Endodermal cell (in vitro differentiated cells): ENCODE results near the gene SERBP1. TPM values are rescaled to one million over a fixed set of nuclear protein-coding genes. Genes with fewer than 3 reads are reported as not detected.
"Not testable (repeated sequence)": the region's sequence is repeated elsewhere in the genome, so short reads cannot be mapped to it uniquely, and the experiment has no call there.

Experiments used
- DNase-seq: peaks from one replicate; pipeline ENCODE4 v3.0.0-alpha.2; 2017
- H3K27ac ChIP-seq: 2 replicates; pipeline ENCODE4 v1.5.1; 2013; ENCODE audit warnings: mild to moderate bottlenecking, low read depth, low read length, moderate library complexity
- H3K27me3 ChIP-seq: 2 replicates; pipeline ENCODE4 v1.6.1; 2013; ENCODE audit warnings: mild to moderate bottlenecking, low read length, moderate library complexity; ENCODE audit not compliant: insufficient read depth, control insufficient read depth, poor library complexity, severe bottlenecking
- H3K36me3 ChIP-seq: 2 replicates; pipeline ENCODE4 v1.7.0; 2013; ENCODE audit warnings: mild to moderate bottlenecking, low read length, moderate library complexity; ENCODE audit not compliant: control insufficient read depth, insufficient read depth
- H3K4me1 ChIP-seq: one replicate; pipeline ENCODE4 v1.7.0; 2013; ENCODE audit warnings: low read length; ENCODE audit not compliant: control insufficient read depth, insufficient read depth
- H3K4me3 ChIP-seq: 2 replicates; pipeline ENCODE4 v1.5.1; 2013; ENCODE audit warnings: mild to moderate bottlenecking, low read length, moderate library complexity
- H3K9ac ChIP-seq: 2 replicates; pipeline ENCODE4 v1.6.1; 2013; ENCODE audit warnings: mild to moderate bottlenecking, low read length, moderate library complexity; ENCODE audit not compliant: poor library complexity, severe bottlenecking; ENCODE audit errors: extremely low read depth
- H3K9me3 ChIP-seq: 2 replicates; pipeline ENCODE4 v1.6.1; 2013; ENCODE audit warnings: mild to moderate bottlenecking, low read length, moderate library complexity; ENCODE audit not compliant: control insufficient read depth
- H3K27ac Mint-ChIP-seq: 2 replicates; pipeline ENCODE4 v1.8.0; 2020; ENCODE audit warnings: mixed read lengths
- H3K27me3 Mint-ChIP-seq: 2 replicates; pipeline ENCODE4 v1.8.0; 2021; ENCODE audit warnings: mild to moderate bottlenecking, mixed read lengths; ENCODE audit not compliant: insufficient read depth
- H3K36me3 Mint-ChIP-seq: 2 replicates; pipeline ENCODE4 v1.8.0; 2020; ENCODE audit warnings: low read depth, mixed read lengths
- H3K4me1 Mint-ChIP-seq: 2 replicates; pipeline ENCODE4 v1.8.0; 2020; ENCODE audit warnings: mixed read lengths
- H3K4me3 Mint-ChIP-seq: 2 replicates; pipeline ENCODE4 v1.8.0; 2020; ENCODE audit warnings: mild to moderate bottlenecking, moderate library complexity, mixed read lengths
- H3K9me3 Mint-ChIP-seq: 2 replicates; pipeline ENCODE4 v1.8.0; 2020; ENCODE audit warnings: mild to moderate bottlenecking, mixed read lengths
- WGBS, 2 experiments: methylation state at CpG; one replicate each; pipeline versions ENCODE4 v1.1.5 to v1.1.7; 2013; ENCODE audit warnings: missing lambda C conversion rate in 2 of 2, mixed read lengths in 1 of 2; ENCODE audit not compliant: insufficient coverage in 1 of 2, insufficient read length in 1 of 2; 5-methylcytosine and 5-hydroxymethylcytosine counted together
- total RNA-seq, 2 donors: library from RNA; stranded (reverse); fragmentation: NEBNext Ultra II Directional in 1 of 2; extraction: Animal tissue kit (Norgen Biotek cat#: 25700) in 1 of 2; gene quantifications; 2 replicates in 1 of 2; 3 replicates in 1 of 2; pipeline ENCODE4 v1.2.1, GENCODE V29; 2021
- TF ChIP-seq, protein P1 (sequence below): fragments of 200-600 bp; sonication (generic); conservative IDR thresholded peaks from 2 replicates; pipeline ENCODE4 v1.5.0; 2021; ENCODE audit warnings: antibody characterized with exemption, mild to moderate bottlenecking

SERBP1 gene
- total RNA-seq, 2 donors from 2014 or later: 312 to 331 TPM

DNA sequence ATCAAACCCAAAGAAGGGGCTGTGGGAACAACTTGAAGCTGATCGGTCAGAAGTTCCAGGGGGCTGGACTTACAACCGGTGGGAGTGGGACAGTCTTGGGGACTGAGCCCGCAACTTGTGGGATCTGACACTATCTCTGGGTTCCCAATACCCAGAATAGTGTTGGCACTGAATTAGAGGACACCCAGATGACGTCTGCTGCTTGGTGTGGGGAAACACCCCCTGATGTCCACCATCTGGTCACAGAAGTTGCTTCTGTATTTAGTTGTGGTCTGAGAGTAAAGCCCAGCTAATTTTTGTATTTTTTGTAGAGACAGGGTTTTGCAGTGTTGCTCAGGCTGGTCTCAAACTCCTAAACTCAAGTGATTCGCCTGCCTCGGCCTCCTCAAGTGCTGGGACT lies 28.8 kb downstream of the SERBP1 start:
- Histone ChIP-seq H3K9ac (no peak overlapping the region), H3K27ac (no peak overlapping the region), H3K36me3 (peaks cover 9% of the 10 kb centered on the region), H3K4me3 (no peak overlapping the region), H3K9me3 (no peaks in the 10 kb centered on the region), H3K27me3 (no peaks in the 10 kb centered on the region), H3K4me1 (no peaks in the 10 kb centered on the region)
- Mint-ChIP-seq H3K36me3 (peaks cover 1% of the 10 kb centered on the region), H3K9me3 (no peaks in the 10 kb centered on the region), H3K4me1 (peaks cover 11% of the 10 kb centered on the region), H3K27ac (no peak overlapping the region), H3K27me3 (no peaks in the 10 kb centered on the region), H3K4me3 (no peak overlapping the region)
- no peak for DNase-seq
- 91 to 96% methylated on average over 5 to 6 of the region's 6 CpGs for WGBS, 2 experiments
- TF ChIP-seq, protein P1, sequence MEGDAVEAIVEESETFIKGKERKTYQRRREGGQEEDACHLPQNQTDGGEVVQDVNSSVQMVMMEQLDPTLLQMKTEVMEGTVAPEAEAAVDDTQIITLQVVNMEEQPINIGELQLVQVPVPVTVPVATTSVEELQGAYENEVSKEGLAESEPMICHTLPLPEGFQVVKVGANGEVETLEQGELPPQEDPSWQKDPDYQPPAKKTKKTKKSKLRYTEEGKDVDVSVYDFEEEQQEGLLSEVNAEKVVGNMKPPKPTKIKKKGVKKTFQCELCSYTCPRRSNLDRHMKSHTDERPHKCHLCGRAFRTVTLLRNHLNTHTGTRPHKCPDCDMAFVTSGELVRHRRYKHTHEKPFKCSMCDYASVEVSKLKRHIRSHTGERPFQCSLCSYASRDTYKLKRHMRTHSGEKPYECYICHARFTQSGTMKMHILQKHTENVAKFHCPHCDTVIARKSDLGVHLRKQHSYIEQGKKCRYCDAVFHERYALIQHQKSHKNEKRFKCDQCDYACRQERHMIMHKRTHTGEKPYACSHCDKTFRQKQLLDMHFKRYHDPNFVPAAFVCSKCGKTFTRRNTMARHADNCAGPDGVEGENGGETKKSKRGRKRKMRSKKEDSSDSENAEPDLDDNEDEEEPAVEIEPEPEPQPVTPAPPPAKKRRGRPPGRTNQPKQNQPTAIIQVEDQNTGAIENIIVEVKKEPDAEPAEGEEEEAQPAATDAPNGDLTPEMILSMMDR: no peak

DNA sequence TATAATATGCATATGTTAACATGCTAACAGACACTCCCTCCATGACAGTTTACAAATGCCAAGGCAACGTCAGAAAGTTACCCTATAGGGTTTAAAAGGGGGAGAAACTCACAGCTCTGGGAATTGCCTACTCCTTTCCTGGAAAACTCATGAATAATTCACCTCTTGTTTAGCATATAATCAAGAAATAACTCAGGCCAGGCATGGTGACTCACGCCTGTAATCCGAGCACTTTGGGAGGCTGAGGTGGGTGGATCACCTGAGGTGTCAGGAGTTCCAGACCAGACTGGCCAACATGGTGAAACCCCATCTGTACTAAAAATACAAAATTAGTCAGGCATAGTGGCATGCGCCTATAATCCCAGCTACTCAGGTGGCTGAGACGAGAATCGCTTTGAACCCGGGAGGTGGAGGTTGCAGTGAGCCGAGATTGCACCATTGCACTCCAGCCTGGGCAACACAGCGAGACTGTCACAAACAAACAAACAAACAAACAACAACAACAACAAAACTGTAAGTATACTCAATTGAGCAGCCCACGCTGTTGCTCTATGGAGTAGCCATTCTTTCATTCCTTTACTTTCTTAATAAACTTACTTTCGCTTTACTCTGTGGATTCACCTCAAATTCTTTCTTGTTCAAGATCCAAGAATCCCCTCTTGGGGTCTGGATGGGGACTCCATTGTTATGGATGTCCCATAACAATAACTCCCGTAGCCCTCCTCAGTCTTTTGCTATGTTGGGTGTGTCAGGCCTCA lies 30.0 kb downstream of the SERBP1 start:
- not testable (repeated sequence) for H3K9ac ChIP-seq, H3K27me3 ChIP-seq, H3K9me3 Mint-ChIP-seq, H3K4me3 Mint-ChIP-seq, H3K4me1 ChIP-seq, H3K4me3 ChIP-seq, H3K27ac ChIP-seq, H3K27ac Mint-ChIP-seq, H3K27me3 Mint-ChIP-seq, H3K9me3 ChIP-seq, H3K36me3 Mint-ChIP-seq, H3K4me1 Mint-ChIP-seq
- peak; percentile 62 for DNase-seq
- 91 to 96% methylated on average over 7 to 12 of the region's 12 CpGs for WGBS, 2 experiments
- peaks cover 13% of the 10 kb centered on the region for H3K36me3 ChIP-seq

DNA sequence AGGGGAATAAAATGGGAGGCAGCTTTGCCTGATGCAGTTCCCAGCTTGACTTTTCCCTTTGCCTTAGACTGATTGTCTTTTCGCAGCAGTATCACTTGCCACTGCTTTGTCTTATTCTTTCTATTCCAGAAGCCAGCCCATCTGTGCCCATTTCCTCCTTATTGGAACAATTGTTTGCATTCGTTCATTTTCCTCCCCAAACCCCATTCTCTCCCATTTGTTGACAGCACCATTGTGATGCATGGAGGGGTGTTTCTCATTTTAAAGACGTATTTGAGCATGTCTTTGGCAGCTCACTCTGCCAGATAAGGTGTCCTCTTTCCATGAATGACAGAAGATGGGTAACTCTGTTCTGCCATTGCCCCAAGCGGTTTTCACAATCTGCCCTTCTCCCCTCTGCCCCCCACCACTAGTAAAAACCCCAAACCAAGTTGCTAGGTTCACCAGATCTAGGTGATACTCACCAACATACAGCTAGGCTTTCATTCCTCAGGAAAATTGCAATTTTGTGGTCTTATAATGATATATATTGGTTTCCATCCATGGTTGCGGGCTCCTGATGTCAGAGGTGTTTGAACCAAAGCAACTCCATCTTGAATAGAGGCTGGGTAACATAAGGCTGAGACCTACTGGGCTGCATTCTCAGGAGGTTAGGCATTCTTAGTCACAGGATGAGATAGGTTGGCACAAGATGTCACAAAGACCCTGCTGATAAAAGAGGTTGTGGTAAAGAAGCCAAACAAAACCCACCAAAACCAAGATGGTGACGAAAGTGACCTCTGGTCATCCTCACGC lies 30.8 kb downstream of the SERBP1 start:
- Mint-ChIP-seq H3K4me1 (no peaks in the 10 kb centered on the region), H3K27ac (no peak overlapping the region), H3K36me3 (peaks cover 7% of the 10 kb centered on the region), H3K27me3 (peaks cover 2% of the 10 kb centered on the region), H3K4me3 (no peak overlapping the region), H3K9me3 (no peaks in the 10 kb centered on the region)
- no peaks in the 10 kb centered on the region for H3K9me3 ChIP-seq
- no peak for DNase-seq
- no peaks in the 10 kb centered on the region for H3K4me1 ChIP-seq
- H3K4me3 ChIP-seq: no peak overlapping the region
- TF ChIP-seq, protein P1: no peak
- 69 to 94% methylated on average over 2 to 5 of the region's 7 CpGs for WGBS, 2 experiments
- H3K27ac ChIP-seq: no peak overlapping the region
- H3K9ac ChIP-seq: no peak overlapping the region
- no peaks in the 10 kb centered on the region for H3K27me3 ChIP-seq
- peaks cover 6% of the 10 kb centered on the region for H3K36me3 ChIP-seq
